ENCODE data around the gene SLC18A3. TPM values are rescaled to one million over a fixed set of nuclear protein-coding genes. Genes with fewer than 3 reads are reported as not detected.

SLC18A3 gene
- total and polyA plus RNA-seq, 2 experiments from 2014 or later: 0.16 TPM; not detected in 1

- no peaks in the 10 kb centered on the region for H3K36me3 Mint-ChIP-seq (ENCODE audit: low read depth)
- Histone ChIP-seq H3K27ac (ENCODE audit: low read depth) (no peak overlapping the region), H3F3A (replicated peaks; ENCODE audit: low read depth) (no peaks in the 10 kb centered on the region), H3K27me3 (ENCODE audit: insufficient read depth) (no peaks in the 10 kb centered on the region), H3K36me3 (ENCODE audit: insufficient read depth) (no peaks in the 10 kb centered on the region), H4K20me1 (replicated peaks; ENCODE audit: insufficient read depth) (no peaks in the 10 kb centered on the region), H3K79me2 (replicated peaks; ENCODE audit: insufficient read depth) (no peaks in the 10 kb centered on the region), H3K4me1 (ENCODE audit: insufficient read depth) (no peaks in the 10 kb centered on the region), H3K4me3 (no peak overlapping the region), H3K9me2 (ENCODE audit: insufficient read depth) (0 out of 2 replicates have a peak, but pooled peaks cover 7% of the 10 kb centered on the region), H2AFZ (no peak overlapping the region), H3K4me2 (no peak overlapping the region)
- H3K4me1 Mint-ChIP-seq: no peaks in the 10 kb centered on the region; the same call in 2 of the 3 replicates
- TF ChIP-seq JUNB (IDR thresholded peaks at IDR 0.05; ENCODE audit: unreplicated experiment) (no peak), POLR2AphosphoS5 (IDR thresholded peaks at IDR 0.05; ENCODE audit: low read depth) (no peak), EZH2phosphoT487 (IDR thresholded peaks at IDR 0.05; ENCODE audit: unreplicated experiment) (no peak), ZNF114 (CRISPR knock-in tag; IDR thresholded peaks at IDR 0.05) (no peak), CREB1 (CRISPR knock-in tag; IDR thresholded peaks at IDR 0.05; ENCODE audit: low read depth) (no peak), REST (IDR thresholded peaks at IDR 0.05; ENCODE audit: unreplicated experiment) (no peak), CTCF (conservative IDR thresholded peaks at IDR 0.05; ENCODE audit: low read depth in 2 of 2) (no peak), ZNF331 (CRISPR knock-in tag; IDR thresholded peaks at IDR 0.05; ENCODE audit: low read depth) (no peak)
- DNase-seq (ENCODE audit: low spot score): no peak
- ATAC-seq: no peak
- H3K4me3 Mint-ChIP-seq: no peak overlapping the region
- H3K27ac Mint-ChIP-seq: no peak overlapping the region
- peaks cover 3% of the 10 kb centered on the region for H3K27me3 Mint-ChIP-seq (ENCODE audit: insufficient read depth, low read depth, poor library complexity)
- no peaks in the 10 kb centered on the region; the same call in 2 of the 3 replicates for H3K9me3 Mint-ChIP-seq
Measured at GRCh38 chr10:49575489-49576072, 34.5 kb upstream of the SLC18A3 start.

- no peak overlapping the region for H3K4me3 ChIP-seq
- TF ChIP-seq ETS1 (IDR thresholded peaks at IDR 0.05) (no peak), EZH2 (IDR thresholded peaks at IDR 0.05; ENCODE audit: low read depth, unreplicated experiment) (no peak), POLR2AphosphoS5 (IDR thresholded peaks at IDR 0.05; ENCODE audit: low read depth) (no peak), ZNF331 (CRISPR knock-in tag; IDR thresholded peaks at IDR 0.05; ENCODE audit: low read depth) (no peak), STAT1 (IDR thresholded peaks at IDR 0.05; ENCODE audit: unreplicated experiment) (no peak)
- Mint-ChIP-seq H3K27ac (no peak overlapping the region), H3K4me1 (no peaks in the 10 kb centered on the region; the same call in 2 of the 3 replicates), H3K9me3 (no peaks in the 10 kb centered on the region), H3K36me3 (ENCODE audit: low read depth) (no peaks in the 10 kb centered on the region), H3K4me3 (no peak overlapping the region), H3K27me3 (ENCODE audit: insufficient read depth, low read depth, poor library complexity) (peaks cover 3% of the 10 kb centered on the region)
- no peak overlapping the region for H3K4me2 ChIP-seq
- H3K27ac ChIP-seq (ENCODE audit: low read depth): no peak overlapping the region
- no peaks in the 10 kb centered on the region for H3K79me2 ChIP-seq (replicated peaks; ENCODE audit: insufficient read depth)
- H3K9me2 ChIP-seq (ENCODE audit: insufficient read depth): no peaks in the 10 kb centered on the region
- H3K4me1 ChIP-seq (ENCODE audit: insufficient read depth): no peaks in the 10 kb centered on the region
- H3K27me3 ChIP-seq (ENCODE audit: insufficient read depth): no peaks in the 10 kb centered on the region
- no peaks in the 10 kb centered on the region for H3K36me3 ChIP-seq (ENCODE audit: insufficient read depth)
- no peak overlapping the region for H2AFZ ChIP-seq
- DNase-seq (ENCODE audit: low spot score) (no peak), ATAC-seq (no peak)
- no peaks in the 10 kb centered on the region for H3F3A ChIP-seq (replicated peaks; ENCODE audit: low read depth)
- no peaks in the 10 kb centered on the region for H4K20me1 ChIP-seq (replicated peaks; ENCODE audit: insufficient read depth)
Measured at GRCh38 chr10:49577182-49577925, 32.8 kb upstream of the SLC18A3 start.

Measured in GM23338 (cell line).